NT2/D1 (cell line): Measurements from ENCODE around the gene MTM1.

ENCODE experiments used
- SUZ12 ChIP-seq: IDR thresholded peaks from 2 replicates; pipeline ENCODE4 v1.6.1; 2011; ENCODE audit not compliant: insufficient read length, insufficient read depth; ENCODE audit errors: extremely low read depth
- YY1 ChIP-seq: IDR thresholded peaks from 2 replicates; pipeline ENCODE4 v1.6.1; 2011; ENCODE audit not compliant: insufficient read length, insufficient read depth
- ZNF274 ChIP-seq: IDR thresholded peaks from 2 replicates; pipeline ENCODE4 v1.6.1; 2011; ENCODE audit warnings: mild to moderate bottlenecking, low read depth, low read length

GRCh38 chrX:150644422-150644821 is 76.0 kb downstream of the MTM1 start:
- TF ChIP-seq YY1 = no peak
- no peak for TF ChIP-seq ZNF274
- TF ChIP-seq SUZ12 = no peak
